ENCODE results near the gene CPNE6. TPM values are rescaled to one million over a fixed set of nuclear protein-coding genes. Genes with fewer than 3 reads are reported as not detected.

Gene CPNE6
- total and polyA plus RNA-seq, 5 experiments from 2014 or later = not detected

Other genes with a start within 250 kb of the CPNE6 start
- 10 to 100 TPM; 15.2 to 16.9 TPM for gene DHRS4, start 117.8 kb upstream of the CPNE6 start, total RNA-seq
- 10 to 100 TPM; 28.8 to 37.6 (median 34.9) TPM for gene DHRS4, start 117.8 kb upstream of the CPNE6 start, polyA plus RNA-seq
- gene DHRS4L2, start 82.6 kb upstream of the CPNE6 start, total RNA-seq = 10 to 100 TPM; 15.1 to 17.3 TPM
- gene DHRS4L2, start 82.6 kb upstream of the CPNE6 start, polyA plus RNA-seq = 10 to 100 TPM; 10.9 to 24.0 (median 21.2) TPM
- gene CARMIL3, start 19.6 kb upstream of the CPNE6 start, total RNA-seq = under 1 TPM in 1 of 2 experiments, not detected in 1; 0.16 TPM
- under 1 TPM in 1 of 3 donors, not detected in 2; 0.03 TPM for gene CARMIL3, start 19.6 kb upstream of the CPNE6 start, polyA plus RNA-seq
- gene PCK2, start 22.7 kb downstream of the CPNE6 start, total RNA-seq = 10 to 100 TPM; 16.5 to 17.4 TPM
- gene PCK2, start 22.7 kb downstream of the CPNE6 start, polyA plus RNA-seq = 10 to 100 TPM in 2 of 3 donors, 1 to 10 TPM in 1; 8.6 to 11.6 (median 11.3) TPM
- 10 to 100 TPM; 74.1 to 77.1 TPM for gene DCAF11, start 43.2 kb downstream of the CPNE6 start, total RNA-seq
- gene DCAF11, start 43.2 kb downstream of the CPNE6 start, polyA plus RNA-seq = 10 to 100 TPM; 68.0 to 83.8 (median 71.9) TPM
- gene NRL, start 43.4 kb downstream of the CPNE6 start, total RNA-seq = 1 to 10 TPM; 2.7 to 3.4 TPM
- gene NRL, start 43.4 kb downstream of the CPNE6 start, polyA plus RNA-seq = 1 to 10 TPM; 3.0 to 3.5 (median 3.1) TPM
- gene FITM1, start 59.1 kb downstream of the CPNE6 start, total RNA-seq = 1 to 10 TPM; 1.9 to 2.2 TPM
- gene FITM1, start 59.1 kb downstream of the CPNE6 start, polyA plus RNA-seq = under 1 TPM; 0.52 to 0.60 (median 0.52) TPM
- gene PSME1, start 64.6 kb downstream of the CPNE6 start, total RNA-seq = 100 to 1,000 TPM; 202 to 203 TPM
- 100 to 1,000 TPM; 681 to 767 (median 753) TPM for gene PSME1, start 64.6 kb downstream of the CPNE6 start, polyA plus RNA-seq
- 10 to 100 TPM; 16.6 to 18.1 TPM for gene EMC9, start 70.0 kb downstream of the CPNE6 start, total RNA-seq
- 1 to 10 TPM; 7.5 to 9.4 (median 8.4) TPM for gene EMC9, start 70.0 kb downstream of the CPNE6 start, polyA plus RNA-seq
- 100 to 1,000 TPM; 129 to 140 TPM for gene PSME2, start 75.0 kb downstream of the CPNE6 start, total RNA-seq
- 100 to 1,000 TPM; 402 to 471 (median 463) TPM for gene PSME2, start 75.0 kb downstream of the CPNE6 start, polyA plus RNA-seq
- 10 to 100 TPM; 85.7 to 91.4 TPM for gene RNF31, start 75.9 kb downstream of the CPNE6 start, total RNA-seq
- gene RNF31, start 75.9 kb downstream of the CPNE6 start, polyA plus RNA-seq = 10 to 100 TPM; 34.1 to 45.3 (median 37.6) TPM
- 100 to 1,000 TPM; 109 to 116 TPM for gene IRF9, start 89.7 kb downstream of the CPNE6 start, total RNA-seq
- 10 to 100 TPM; 46.6 to 68.6 (median 51.3) TPM for gene IRF9, start 89.7 kb downstream of the CPNE6 start, polyA plus RNA-seq
- gene REC8, start 100.5 kb downstream of the CPNE6 start, total RNA-seq = 10 to 100 TPM; 33.7 to 39.2 TPM
- 10 to 100 TPM; 11.1 to 11.6 (median 11.2) TPM for gene REC8, start 100.5 kb downstream of the CPNE6 start, polyA plus RNA-seq
- gene IPO4, start 117.3 kb downstream of the CPNE6 start, total RNA-seq = 10 to 100 TPM; 24.4 to 24.8 TPM
- gene IPO4, start 117.3 kb downstream of the CPNE6 start, polyA plus RNA-seq = 10 to 100 TPM; 20.2 to 27.5 (median 21.1) TPM
- gene TM9SF1, start 123.9 kb downstream of the CPNE6 start, total RNA-seq = 10 to 100 TPM; 19.4 to 22.1 TPM
- gene TM9SF1, start 123.9 kb downstream of the CPNE6 start, polyA plus RNA-seq = 10 to 100 TPM; 23.1 to 29.8 (median 29.1) TPM
- gene TSSK4, start 134.1 kb downstream of the CPNE6 start, total RNA-seq = 1 to 10 TPM in 1 of 2 experiments, under 1 TPM in 1; 0.30 to 1.1 TPM
- gene TSSK4, start 134.1 kb downstream of the CPNE6 start, polyA plus RNA-seq = under 1 TPM; 0.79 to 0.95 (median 0.87) TPM
- gene CHMP4A, start 141.9 kb downstream of the CPNE6 start, total RNA-seq = 100 to 1,000 TPM in 1 of 2 experiments, 10 to 100 TPM in 1; 99.4 to 107 TPM
- 100 to 1,000 TPM; 133 to 144 (median 143) TPM for gene CHMP4A, start 141.9 kb downstream of the CPNE6 start, polyA plus RNA-seq
- 10 to 100 TPM; 13.7 to 15.3 TPM for gene MDP1, start 144.5 kb downstream of the CPNE6 start, total RNA-seq
- gene MDP1, start 144.5 kb downstream of the CPNE6 start, polyA plus RNA-seq = 10 to 100 TPM; 33.8 to 39.1 (median 34.5) TPM
- 100 to 1,000 TPM in 1 of 2 experiments, 10 to 100 TPM in 1; 96.8 to 107 TPM for gene NEDD8, start 160.8 kb downstream of the CPNE6 start, total RNA-seq
- 100 to 1,000 TPM; 302 to 320 (median 319) TPM for gene NEDD8, start 160.8 kb downstream of the CPNE6 start, polyA plus RNA-seq
- 10 to 100 TPM; 76.4 to 78.6 TPM for gene GMPR2, start 161.4 kb downstream of the CPNE6 start, total RNA-seq
- gene GMPR2, start 161.4 kb downstream of the CPNE6 start, polyA plus RNA-seq = 100 to 1,000 TPM in 1 of 3 donors, 10 to 100 TPM in 2; 79.7 to 111 (median 85.4) TPM
- gene TINF2, start 171.1 kb downstream of the CPNE6 start, total RNA-seq = 100 to 1,000 TPM; 125 to 136 TPM
- 100 to 1,000 TPM; 116 to 154 (median 150) TPM for gene TINF2, start 171.1 kb downstream of the CPNE6 start, polyA plus RNA-seq
- 1 to 10 TPM; 6.5 to 6.9 TPM for gene TGM1, start 191.6 kb downstream of the CPNE6 start, total RNA-seq
- under 1 TPM in 1 of 3 donors, not detected in 2; 0.13 TPM for gene TGM1, start 191.6 kb downstream of the CPNE6 start, polyA plus RNA-seq
- gene RABGGTA, start 200.0 kb downstream of the CPNE6 start, total RNA-seq = 10 to 100 TPM; 43.3 to 46.5 TPM
- 10 to 100 TPM; 12.7 to 22.1 (median 20.4) TPM for gene RABGGTA, start 200.0 kb downstream of the CPNE6 start, polyA plus RNA-seq
- gene DHRS1, start 228.2 kb downstream of the CPNE6 start, total RNA-seq = 10 to 100 TPM; 27.5 to 34.2 TPM
- 10 to 100 TPM; 19.6 to 22.4 (median 20.8) TPM for gene DHRS1, start 228.2 kb downstream of the CPNE6 start, polyA plus RNA-seq
- gene NOP9, start 228.3 kb downstream of the CPNE6 start, total RNA-seq = 10 to 100 TPM; 21.8 to 25.8 TPM
- 1 to 10 TPM; 1.3 to 2.2 (median 1.6) TPM for gene NOP9, start 228.3 kb downstream of the CPNE6 start, polyA plus RNA-seq
- 10 to 100 TPM; 12.2 to 15.5 TPM for gene CIDEB, start 236.4 kb downstream of the CPNE6 start, total RNA-seq
- gene CIDEB, start 236.4 kb downstream of the CPNE6 start, polyA plus RNA-seq = 10 to 100 TPM in 2 of 3 donors, 1 to 10 TPM in 1; 8.6 to 16.1 (median 13.2) TPM
- gene LTB4R2, start 238.6 kb downstream of the CPNE6 start, total RNA-seq = 10 to 100 TPM; 12.5 to 13.0 TPM
- 1 to 10 TPM in 2 of 3 donors, under 1 TPM in 1; 0.93 to 3.5 (median 1.5) TPM for gene LTB4R2, start 238.6 kb downstream of the CPNE6 start, polyA plus RNA-seq
- 10 to 100 TPM in 1 of 2 experiments, 1 to 10 TPM in 1; 9.6 to 10.1 TPM for gene LTB4R, start 239.9 kb downstream of the CPNE6 start, total RNA-seq
- gene LTB4R, start 239.9 kb downstream of the CPNE6 start, polyA plus RNA-seq = 1 to 10 TPM; 3.4 to 5.9 (median 4.5) TPM